Measurements from ENCODE around the gene PKNOX2.

DNA sequence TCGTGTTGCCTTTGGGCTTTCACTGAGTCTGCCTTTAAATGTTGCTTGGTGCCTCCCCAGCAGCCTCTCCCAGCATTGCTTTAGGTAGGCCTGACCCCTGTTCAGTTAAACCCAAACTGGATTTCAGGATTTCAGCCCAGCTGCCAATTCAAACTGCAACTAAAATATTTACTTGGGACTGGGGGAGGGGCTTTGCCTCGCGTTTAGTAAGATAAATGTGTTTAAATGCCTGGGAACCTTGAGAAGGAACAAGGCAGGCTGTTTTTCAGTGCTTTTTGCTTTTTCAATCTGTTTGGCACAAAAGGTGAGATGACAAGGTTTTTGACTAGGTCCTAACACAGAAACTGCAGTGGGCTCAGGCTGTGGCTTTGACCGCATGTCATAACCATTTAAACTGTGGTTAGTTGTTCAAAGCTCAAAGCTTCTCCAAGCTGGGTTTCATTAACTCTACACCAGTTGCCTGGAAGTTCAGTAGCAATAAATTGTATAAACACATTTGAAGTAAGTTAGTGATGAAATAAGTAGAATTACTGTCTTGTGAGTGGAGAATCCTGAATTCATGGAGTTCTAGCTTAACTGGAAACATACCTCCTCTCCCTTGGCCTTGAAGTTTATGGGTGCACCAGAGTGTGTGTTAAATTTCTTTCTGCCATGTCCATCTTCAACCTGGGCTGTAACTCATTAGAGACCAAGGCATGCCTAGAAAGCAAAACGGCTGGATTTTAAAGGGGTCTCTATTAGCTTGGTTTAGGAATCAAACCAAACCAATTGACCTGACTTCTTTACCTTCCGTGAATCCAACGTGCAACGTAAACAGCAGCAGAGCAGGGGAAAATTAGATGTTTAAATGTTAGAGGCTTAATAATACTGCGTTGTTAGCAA lies 3.6 kb downstream of the PKNOX2 start:
- TF ChIP-seq POLR2A (IDR thresholded peaks at IDR 0.05; ENCODE audit: low read depth, low read length) (no peak), POLR2AphosphoS5 (IDR thresholded peaks at IDR 0.05; ENCODE audit: low read depth, low read length) (no peak), TAF1 (IDR thresholded peaks at IDR 0.05; ENCODE audit: borderline replicate concordance, low read depth, low read length) (no peak)

Data from GM12892 (cell line).